NOMO-1 (cell line): ENCODE data around the gene DICER1.
"Not testable (repeated sequence)": the region's sequence is repeated elsewhere in the genome, so short reads cannot be mapped to it uniquely, and the experiment has no call there.

Experiments
- DNase-seq, 2 experiments: peaks; one replicate each; lab custom pipeline; 2025; ENCODE audit not compliant: unreplicated experiment in 2 of 2; lab: John Stamatoyannopoulos, UW

The DICER1 gene

DNA sequence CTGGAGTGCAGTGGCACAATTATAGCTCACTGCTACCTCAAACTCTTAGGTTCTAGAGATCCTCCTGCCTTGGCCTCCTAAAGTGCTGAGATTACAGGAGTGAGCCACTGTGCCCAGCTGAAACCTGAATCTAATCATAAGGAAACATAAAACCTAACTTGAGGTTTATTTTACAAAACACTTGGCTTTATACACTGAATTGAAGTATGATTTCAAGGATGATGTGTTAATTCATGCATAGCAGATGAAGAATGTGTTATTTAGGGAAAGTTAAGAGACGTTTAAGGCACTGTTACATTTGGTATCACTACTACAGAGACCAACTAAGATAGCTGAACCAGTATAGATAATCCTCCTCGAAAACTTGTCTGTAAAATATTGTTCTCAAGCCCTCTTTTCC, 6.4 kb downstream of the DICER1 start:
- DNase-seq, result no peak

DNA sequence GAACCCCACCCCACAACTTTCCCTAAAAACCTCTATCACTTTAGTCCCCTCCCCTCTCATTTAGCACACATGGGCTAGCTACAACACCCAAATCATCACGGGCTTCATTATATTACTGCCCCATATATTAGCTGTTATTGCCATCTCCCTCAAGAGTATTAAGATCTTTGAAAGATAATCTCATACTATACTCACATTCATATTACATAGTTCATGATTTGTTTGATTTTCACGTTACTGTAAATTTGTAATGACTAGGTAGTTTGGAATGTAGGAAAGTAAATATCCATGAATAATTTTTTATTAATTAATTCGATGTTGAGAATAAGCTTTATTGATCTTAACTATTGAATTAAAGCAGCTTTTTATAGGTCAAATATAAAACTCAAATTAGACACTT, 7.9 kb downstream of the DICER1 start:
- no peak for DNase-seq

DNA sequence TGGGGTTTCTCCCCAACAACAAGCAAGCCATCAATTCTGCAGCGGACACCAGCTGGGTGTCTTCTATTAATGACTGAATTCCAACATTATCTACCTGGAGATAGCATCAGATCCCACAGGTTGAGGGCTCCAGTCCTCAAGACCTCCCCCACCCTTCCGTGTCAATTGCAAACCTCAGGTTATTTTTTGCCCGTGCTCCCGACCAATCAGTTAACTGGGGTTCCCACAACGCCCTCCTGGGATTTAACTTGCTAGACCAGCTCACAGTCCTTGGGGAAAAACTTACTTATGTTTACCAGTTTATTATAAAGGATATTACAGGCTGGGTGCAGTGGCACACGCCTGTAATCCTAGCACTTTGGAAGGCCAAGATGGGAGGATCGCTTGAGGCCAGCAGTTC, 9.7 kb downstream of the DICER1 start:
- DNase-seq, result no peak

DNA sequence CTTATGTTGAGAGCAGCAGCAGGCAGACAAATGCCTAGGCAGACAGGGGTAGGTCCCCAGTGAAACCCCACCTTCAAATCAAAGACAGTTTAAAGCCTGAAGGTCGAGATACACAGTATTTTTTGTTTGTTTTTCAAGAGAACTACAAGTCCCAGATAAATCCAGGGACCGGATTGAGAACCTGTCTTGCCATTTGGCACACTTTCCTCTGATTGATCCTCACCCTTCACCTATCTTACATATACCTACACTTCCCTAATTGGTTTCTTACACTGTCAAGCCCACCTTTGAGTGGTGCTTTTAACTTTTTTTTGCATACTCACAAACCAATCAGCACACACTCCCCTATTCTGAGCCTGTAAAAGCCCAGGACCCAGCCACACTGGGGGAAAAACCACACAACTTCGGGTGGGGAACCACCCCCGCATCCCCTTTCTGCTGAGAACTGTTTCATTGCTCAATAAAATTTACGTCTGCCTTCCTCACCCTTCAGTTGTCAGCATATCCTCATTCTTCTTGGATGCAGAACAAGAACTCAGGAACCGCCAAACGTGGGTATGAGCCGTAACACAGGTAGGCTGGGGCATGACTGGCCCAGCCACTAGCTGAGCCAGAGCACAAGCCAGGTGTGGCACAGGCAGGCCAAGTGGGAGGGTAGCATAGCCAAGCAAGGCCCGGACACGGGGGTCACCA, 11.1 kb downstream of the DICER1 start:
- DNase-seq, result peak in 1 of 2 experiments; percentile 5

DNA sequence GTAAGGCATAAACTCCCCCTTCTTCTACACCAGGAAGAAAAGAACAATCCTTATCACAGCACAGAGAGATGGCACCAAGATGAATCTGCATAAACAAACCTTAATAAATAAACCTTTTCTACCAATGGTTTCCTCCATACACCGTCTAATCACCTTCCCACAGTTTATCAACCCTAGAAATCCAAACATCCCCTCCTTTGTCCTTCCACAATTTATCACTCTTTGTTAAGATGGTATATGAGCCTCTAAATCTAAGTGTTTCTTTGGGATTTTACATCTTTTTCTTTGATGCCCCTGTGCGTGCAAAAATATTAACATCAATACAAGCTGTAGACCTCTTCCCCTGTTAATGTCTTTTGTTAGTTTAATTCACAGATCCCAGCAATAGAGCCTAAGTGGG, 12.5 kb downstream of the DICER1 start:
- no peak for DNase-seq

DNA sequence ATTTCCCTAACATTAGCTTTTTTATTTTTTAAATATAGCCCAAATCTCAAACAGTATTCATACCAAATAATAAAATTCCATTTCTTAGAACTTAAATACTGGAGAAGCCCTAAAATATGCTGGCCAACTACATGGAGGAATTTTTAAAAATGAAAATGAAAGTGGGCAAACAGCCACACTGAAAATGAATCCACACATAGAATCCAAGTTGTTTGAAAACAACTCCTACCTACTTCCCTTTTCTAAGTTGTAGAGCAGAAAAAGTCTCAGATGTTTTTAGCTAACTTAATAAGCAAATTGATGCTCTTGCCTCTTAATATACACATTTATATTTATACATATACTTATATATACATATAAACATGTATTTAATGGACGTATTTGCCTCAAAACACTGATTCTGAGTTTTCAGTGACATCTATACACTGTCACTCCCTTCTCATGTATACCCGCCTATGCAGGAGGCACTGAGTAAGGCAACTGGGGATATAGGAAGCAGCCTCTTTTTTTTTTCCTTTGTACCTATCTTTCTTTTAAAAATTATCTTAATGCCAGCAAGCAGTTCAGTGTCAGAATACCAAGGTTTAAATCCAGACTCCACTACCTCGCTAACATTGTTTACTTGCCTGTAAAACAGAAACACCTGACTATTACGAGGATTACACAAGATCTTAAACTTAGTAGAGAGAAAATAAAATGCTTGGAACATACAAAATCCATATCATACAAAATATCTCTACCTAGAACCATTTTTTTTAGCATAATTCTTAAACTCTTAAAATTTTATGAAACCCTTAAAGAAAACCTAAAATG, 13.3 kb downstream of the DICER1 start:
- DNase-seq, result peak; percentile 55 to 65

DNA sequence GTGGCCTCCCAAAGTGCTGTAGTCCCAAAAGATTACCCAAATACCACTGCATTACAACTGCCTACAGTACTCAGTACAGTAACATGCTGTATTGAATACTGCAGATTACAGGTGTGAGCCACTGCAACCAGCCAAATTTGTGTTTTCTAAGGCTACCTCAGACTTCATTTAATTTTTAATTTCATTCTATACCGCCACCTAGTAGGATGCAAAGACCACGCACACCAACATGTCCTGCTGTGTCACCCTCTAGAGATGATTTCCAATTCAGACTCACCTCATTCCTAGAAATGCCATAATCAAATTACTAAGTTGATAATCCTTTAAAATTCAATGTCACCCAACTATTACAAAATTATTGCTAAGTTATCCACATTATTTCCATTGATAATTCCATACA, 15.1 kb downstream of the DICER1 start:
- DNase-seq, result no peak

DNA sequence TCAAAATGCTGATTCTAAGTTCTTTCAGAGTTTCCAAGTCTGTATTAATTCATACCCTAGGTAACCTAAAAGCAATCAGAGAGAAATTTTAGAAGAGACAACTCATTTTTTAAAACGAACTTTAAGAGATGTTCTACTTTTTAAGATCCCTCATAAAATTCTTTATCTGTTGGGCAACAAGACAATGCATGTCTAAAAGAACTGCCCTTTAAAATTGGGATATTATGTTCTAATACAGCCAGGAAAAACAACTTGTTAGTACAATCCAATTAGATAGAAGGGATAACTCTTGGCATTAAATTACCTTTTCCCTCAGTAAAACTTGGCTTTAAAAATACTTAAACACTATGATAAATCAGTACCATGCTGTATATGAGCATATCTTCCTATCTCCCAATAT, 15.6 kb downstream of the DICER1 start:
- DNase-seq, result no peak

DNA sequence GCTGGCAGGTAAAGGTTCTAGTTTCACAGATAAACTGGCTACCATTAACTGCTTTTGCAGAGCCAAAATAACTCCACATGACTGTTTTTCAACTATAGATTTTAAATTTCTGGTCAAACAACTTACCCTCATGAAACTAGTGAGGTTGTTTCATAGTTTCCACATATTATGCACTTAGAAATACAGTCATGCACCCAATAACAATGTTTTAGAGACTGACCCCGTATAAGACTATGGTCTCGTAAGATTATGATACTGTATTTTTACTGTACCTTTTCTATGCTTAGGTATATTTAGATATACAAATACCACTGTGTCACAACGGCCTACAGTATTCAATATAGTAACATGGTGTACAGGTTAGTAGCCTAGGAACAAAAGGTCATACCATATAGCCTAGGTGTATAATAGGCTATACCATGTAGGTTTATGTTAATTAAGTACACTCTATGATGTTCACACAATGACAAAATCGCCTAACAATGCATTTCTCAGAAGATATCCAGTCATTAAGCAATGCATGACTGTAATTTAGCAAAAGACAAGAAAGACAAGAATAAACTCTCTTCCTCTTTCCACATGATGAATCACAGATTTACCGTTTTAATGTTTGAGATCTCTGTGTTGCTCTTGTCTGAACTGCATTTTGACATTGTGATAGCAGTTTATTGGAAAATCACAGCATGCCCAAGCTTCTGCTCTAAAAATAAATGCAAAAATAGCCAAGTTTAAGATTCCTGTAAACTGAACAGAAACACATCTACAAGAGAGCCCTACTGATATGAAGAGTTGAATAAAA, 17.1 kb downstream of the DICER1 start:
- DNase-seq, result peak; percentile 46 to 96

DNA sequence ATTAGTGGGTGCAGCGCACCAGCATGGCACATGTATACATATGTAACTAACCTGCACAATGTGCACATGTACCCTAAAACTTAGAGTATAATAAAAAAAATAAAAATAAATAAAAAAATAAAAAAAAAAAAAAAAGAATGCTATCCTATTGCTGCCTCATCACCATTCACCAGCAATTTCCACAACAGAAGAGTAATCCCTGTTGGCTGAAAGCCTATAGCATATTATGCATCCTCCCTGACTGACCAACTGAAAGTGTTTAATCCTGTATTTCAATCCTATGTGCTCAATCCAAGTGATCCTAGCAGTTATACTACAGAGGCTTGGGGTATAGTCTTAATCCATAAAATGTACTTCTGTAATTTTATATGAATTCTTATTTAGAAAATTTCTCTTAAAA, 18.5 kb downstream of the DICER1 start:
- DNase-seq, result no peak

DNA sequence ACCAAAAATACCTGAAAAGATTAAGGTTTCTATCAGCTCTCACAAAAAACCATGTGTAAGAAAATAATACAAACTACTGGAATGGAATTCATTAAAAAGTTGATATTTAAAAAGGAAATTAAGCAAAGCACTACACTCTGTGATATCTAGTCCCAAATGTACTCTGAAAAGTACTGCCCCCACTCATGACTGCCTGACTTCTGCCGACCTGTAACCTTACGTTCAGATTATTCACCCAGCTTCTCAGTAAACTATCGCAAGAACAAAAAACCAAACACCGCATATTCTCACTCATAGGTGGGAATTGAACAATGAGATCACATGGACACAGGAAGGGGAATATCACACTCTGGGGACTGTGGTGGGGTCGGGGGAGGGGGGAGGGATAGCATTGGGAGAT, 18.9 kb downstream of the DICER1 start:
- not testable (repeated sequence) for DNase-seq

DNA sequence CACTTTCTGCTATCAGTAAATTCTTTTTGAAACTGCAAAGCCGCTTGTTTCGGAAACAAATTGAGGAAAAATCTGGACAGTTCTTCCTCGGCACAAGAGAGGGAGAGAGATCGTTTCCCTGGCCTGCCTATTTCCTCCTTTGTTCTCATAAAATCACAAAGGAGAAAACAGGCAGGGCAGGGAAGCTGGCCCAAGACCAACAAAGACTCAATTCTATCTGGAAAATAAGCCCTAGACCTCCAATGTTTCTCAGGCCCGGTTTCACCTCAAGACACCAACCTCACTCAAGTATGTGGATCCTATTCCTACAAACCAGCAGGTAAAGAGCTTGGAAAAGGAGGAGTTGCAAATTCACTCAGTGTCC, 19.5 kb downstream of the DICER1 start:
- DNase-seq, result no peak

DNA sequence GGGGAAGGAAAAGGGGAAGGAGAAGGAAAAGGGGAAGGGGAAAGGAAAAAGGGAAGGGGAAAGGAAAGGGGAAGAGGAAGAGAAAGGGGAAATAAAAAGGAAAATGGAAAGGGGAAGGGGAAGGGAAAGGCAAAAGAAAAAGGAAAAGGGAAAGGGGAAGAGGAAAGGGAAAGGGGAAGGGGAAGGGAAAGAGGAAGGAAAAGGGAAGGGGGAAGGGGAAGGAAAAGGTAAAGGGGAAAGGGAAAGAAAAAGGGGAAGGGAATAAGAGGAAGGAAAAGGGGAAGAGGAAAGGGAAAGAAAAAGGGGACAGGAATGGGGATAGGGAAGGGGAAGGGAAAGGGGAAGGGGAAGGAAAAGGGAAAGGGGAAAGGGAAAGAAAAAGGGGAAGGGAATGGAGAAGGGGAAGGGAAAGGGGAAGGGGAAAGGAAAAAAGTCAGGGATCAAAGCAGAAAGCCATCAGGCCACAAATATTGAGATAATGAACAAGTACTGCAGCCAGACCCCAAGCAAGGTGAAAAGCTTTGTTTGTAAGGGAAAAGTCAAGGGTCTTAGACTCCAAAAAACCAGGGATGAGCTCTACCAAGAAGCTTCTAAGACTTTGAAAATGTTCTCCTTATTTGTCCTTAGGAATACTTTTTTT, 20.0 kb downstream of the DICER1 start:
- no peak for DNase-seq

DNA sequence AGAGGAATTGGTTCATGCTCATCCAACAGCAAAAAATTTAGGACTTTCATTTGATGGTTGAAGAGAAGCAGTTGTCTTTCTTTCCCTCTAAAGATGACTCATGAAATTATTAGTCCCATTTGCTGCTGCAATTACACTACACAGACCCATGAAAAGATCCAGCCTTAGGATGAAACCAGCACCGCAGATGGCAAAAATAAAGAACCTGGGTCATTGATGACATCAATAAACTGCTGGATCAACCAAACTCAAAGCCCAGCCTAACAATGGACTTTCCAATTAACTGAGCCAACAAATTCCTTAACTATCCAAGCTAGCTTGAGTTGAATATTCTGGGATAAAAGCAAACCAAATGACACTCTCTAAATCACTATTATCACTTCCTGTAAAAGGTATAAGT, 20.7 kb downstream of the DICER1 start:
- DNase-seq, result no peak

DNA sequence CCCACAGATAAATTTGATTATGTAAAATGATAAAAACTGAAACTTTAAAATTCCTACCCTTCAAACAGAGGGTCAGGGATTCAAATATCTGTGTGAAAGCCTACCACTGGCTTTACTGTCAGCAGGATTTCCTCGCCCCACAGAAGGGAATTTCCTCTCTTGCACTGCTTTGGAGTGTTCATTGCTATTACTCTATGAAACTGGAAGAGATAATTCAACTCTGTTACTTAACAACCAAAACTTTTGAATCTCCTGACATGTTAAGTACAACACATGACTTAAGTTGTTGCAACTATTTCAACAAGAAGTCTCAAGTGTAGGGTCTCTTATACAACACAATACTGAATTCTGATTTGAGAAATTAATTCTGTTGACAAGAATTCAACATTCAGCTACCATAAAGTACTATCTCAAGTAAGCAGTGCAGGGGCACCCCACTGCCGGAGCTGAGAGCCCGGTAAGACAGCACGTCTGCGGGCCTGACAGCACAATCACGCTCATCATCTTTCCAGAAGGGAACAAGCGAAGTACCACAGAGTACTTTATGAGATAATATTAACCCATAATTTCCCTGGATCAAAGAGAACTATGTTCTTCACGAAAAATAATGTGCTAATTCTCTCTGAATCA, 22.9 kb downstream of the DICER1 start:
- DNase-seq, result no peak

DNA sequence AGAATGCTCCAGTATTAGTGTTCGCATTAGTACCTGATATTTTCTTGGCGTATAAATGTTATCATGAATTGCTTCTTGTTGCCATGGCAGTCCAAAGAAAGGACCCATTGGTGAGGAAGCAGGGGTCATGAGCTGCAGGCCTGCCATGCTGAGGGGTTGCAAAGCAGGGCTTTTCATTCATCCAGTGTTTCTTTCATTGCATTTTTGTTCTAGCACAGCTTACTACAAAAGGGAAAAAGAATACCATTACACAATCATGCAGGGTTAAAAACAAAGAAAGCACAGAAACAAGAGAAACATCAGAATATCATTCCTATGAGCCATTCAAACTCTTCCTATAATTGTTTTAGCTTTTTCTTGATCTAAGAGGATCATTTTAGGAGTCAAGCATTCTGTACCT, 24.0 kb downstream of the DICER1 start:
- no peak for DNase-seq

DNA sequence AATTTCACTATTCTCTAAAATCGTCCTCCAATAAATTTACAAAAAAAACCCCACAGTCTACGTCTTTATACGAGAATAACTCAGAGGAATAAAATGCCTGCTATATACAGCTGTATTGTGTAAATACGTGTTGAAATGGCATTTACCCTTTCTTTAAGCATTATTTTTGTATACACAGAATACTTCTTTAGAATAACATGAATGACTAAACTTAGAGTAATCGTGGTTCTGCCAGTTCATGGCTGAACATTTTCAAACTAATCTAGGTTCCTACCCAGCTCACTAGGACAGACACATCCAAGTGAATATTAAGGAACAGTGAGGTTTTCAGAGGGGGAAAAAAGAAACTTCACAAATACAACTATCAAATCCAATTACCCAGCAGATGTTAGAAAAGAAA, 24.6 kb downstream of the DICER1 start:
- no peak for DNase-seq

DNA sequence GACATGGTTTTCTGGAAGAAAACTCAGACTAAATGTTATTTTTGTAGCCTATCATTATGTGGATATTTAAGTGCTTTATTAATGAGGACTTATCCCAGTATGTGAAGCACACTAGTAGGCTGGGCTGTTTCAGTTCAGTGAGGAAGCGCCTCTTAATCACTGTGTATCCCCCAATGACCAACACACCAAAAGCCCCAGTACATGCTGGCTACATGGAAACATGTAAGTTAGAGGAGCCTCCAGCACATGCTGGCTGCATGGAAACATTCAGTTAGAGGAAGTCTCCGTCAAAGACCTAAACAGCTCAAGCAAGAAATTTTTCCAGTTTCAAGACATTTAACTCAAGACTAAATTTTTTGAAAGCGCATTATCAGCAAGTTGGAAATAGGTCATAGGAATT, 26.8 kb downstream of the DICER1 start:
- no peak for DNase-seq

DNA sequence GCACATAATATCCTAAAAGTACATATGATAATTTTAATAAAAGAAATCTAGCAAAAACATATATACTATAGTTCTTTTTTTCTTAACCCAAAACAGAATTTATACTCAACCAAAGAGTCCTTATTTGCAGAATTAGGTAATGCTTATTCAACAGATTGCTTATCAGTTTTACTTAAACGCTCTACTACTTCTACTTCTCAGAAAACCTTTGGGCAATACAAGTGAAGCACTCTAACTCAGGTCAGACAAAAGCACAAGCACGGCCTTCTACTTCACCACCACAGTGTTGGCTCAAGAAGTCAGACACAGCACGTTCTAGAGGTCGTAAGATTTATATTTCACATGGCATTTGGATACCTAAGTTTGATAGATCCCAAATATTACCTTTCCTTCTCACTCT, 29.2 kb downstream of the DICER1 start:
- no peak for DNase-seq

DNA sequence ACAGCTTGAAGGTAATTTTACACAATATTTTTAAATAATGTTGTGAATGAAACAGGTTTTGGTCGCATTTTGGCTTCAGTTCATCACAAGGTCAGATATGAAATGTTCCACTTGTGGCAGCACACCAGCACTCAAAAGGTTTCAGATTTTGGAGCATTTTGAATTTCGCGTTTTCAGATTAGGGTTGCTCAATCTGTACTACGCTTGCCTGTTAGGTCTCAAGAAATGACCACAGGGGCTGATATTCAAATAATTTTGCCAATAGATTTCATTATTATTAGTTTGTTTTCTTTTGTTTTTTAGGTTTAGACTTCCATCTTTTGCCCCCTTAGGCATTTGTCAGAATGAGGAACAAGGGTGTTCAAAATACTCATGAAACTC, 29.8 kb downstream of the DICER1 start:
- DNase-seq, result no peak
